Head of caudate nucleus (tissue), 42 donors: ENCODE data around the gene PPARD.

Experiments
- DNase-seq, 42 donors: peaks; one replicate each; pipeline versions ENCODE4 v3.0.0 to v3.0.0-alpha.2; 2020 to 2021; ENCODE audit warnings: mixed read lengths in 7 of 42
- intact Hi-C: fragments of 100-400 bp; cut with DNase I; formaldehyde crosslinking; loops from one replicate; pipeline ENCODE4 v1.15.0; 2022

The PPARD gene

DNA sequence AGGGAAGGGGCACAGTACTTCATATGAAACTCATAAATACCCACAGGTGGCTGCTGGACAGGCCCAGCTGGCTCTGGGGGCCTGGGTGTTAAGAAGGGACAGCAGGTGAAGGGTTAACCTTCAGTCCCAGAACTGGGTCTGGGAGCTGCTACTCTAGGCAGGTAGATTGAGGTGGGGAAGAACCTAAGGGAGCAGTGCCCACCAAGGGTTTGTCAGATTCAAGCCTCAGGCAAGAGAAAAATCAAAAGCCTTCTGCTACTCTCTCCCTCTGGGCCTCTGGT lies 131.4 kb downstream of the PPARD start:
- intact Hi-C loops: no loop called here
- DNase-seq: no peak

DNA sequence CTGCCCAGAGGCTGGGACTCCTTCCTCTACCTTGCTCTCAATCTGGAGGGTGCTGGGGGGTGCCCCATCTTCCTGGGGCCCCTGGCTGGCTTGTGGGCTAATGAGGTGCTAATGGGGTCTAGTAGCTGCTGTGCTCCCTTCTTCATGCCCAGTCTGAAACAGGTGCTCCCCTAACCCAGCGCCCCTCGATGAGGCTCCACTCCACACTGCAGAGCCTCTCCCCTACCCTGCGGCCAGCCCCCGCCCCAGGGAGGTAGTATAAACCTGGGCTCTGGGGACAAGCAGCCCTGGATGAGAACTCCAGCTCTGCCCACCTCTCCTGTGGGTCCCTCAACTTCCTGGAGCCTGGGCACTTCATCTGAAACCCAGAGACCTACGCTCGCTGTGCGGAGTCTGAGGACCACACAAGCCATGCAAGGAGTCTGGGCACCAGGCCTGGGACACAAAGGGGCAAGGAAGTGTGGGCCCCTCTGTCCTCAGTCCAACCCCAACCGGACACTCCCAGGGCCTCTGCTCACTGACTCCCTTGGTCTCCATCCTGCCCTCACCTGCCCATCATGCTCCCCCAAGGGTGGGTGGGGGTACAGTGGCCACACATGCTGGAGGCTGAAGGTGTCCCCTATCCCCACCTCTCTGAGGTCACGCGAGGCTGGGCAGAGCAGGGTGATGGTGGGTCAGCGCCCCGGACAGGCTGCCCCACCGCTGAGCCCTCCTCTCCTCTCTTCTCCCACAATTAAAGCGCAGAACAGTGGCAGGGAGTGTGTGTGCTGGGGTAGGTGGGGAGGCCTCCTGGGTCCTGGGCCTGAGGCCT lies 132.0 kb downstream of the PPARD start:
- intact Hi-C loops: no loop called here
- DNase-seq: no peak

DNA sequence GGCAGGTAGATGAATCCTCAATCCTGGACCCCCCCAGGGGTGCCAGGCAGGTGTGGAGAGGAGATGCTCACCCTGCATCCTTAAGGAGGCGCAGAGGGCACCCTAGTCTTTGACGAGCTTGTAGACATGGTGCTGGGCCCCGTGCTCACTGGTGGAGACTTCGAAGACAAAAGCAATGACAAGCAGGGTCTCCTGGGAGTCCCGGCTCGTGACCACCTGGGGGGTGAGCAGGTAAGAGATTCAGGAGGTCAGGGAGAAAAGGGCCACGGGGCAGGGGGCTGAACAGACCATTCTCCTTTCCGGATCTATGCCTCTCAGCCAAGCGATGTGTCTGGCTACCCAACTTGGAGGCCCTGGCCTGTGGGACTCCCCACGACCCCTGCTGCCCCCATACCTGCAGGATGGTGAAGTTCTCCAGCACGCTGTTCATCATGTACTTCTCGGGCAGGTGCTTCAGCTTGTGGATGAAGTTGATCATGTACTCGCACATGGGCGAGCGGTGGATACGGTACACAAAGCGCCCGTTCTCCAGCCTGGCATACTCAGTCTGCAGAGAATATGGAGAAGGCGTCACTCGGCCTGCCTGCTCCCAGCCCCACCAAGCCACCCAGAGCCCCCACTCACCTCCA lies 132.7 kb downstream of the PPARD start:
- no peak for DNase-seq
- intact Hi-C loops: no loop called here

DNA sequence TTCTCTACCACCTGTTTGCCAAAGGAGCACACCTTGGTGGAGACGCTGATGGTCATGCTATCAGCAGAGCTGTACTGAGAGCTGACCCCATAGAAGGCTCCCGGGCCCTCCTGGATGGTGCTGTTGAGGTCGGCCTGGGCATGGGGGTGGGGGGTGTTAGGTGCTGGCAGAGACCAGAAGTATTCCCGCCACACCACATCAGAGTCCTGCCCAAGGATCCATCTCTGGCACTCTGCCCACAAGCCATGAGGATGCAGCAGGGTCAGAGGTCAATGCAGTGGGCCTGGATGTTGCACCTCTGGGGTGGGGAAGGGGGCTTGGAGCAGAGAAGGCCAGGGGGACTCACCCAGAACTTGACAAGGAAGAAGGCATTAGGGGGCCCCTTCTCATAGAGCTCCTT lies 133.2 kb downstream of the PPARD start:
- DNase-seq: no peak
- intact Hi-C loops: no loop called here

DNA sequence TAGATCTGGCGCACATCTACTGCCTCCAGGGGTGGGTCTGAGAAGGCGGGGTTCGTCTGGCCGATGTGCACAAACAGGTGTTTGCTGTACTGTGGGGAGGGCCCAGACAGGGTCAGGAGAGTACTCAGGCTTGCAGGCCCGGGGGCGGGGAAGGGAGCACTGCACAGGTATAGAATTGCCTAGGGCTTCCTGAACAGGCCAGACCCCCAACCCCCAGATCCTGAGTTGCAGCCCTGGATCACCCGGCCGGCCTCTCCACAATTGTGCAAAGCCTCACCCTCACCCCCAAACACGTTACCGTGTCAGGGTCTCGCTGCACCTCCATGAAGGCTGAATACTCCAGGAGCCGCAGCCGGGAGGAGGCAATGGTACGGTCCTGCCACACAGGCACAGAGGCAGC lies 133.6 kb downstream of the PPARD start:
- intact Hi-C loops: no loop called here
- DNase-seq: no peak

DNA sequence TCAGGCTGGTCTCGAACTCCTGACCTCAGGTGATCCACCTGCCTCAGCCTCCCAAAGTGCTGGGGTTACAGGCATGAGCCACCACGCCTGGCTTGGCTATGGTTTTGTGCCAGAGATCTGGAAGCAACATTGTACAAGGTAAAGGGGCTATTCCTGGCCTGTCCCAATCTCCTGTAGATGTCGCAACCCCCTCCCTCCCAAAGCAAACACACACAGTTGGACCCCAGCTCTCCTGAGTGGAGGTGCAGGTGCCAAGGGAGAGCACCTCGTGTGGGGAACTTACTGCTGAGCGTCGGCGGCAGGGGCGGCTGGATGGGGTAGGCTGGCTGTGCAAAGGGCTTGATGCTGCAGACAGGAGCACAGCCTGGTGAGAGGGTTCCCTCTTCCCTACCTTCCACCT lies 134.7 kb downstream of the PPARD start:
- DNase-seq: no peak
- intact Hi-C loops: no loop called here
